ENCODE measurements around the gene ARSG. TPM values are rescaled to one million over a fixed set of nuclear protein-coding genes. Genes with fewer than 3 reads are reported as not detected.

The ARSG gene
- total and polyA plus RNA-seq, 2 of the 8 experiments (the other 6 are each of a cell fraction or from before 2014, with no cell fraction given), result 3.3 to 4.0 TPM

- Histone ChIP-seq H3K4ac (replicated peaks; ENCODE audit: insufficient read length, low read depth, low read length) (no peak overlapping the region), H3K56ac (replicated peaks; ENCODE audit: insufficient read length, low read depth, low read length) (no peak overlapping the region), H2BK12ac (ENCODE audit: low read depth, low read length) (no peak overlapping the region), H2BK20ac (ENCODE audit: low read length) (no peak overlapping the region), H3K79me1 (ENCODE audit: low read depth, low read length) (no peaks in the 10 kb centered on the region), H3K9ac (replicated peaks in 1 of 4; ENCODE audit: extremely low read depth in 1 of 4, low read depth in 3 of 4, low read length in 3 of 4) (no peak overlapping the region), H4K5ac (ENCODE audit: insufficient read length, low read depth, low read length) (no peak overlapping the region), H4K91ac (replicated peaks; ENCODE audit: insufficient read length, low read length) (no peak overlapping the region), H3K4me2 (ENCODE audit: insufficient read depth in 1 of 2, low read depth in 2 of 2, low read length in 2 of 2) (no peak overlapping the region), H3K9me3 (ENCODE audit: insufficient read depth in 2 of 2, low read depth in 1 of 2, low read length in 1 of 2) (0 out of 4 replicates have a peak, but pooled peaks cover 0 to 2% of the 10 kb centered on the region in 2 experiments), H3K14ac (ENCODE audit: insufficient read length) (no peak overlapping the region), H3K23me2 (ENCODE audit: low read depth, low read length) (no peaks in the 10 kb centered on the region), H2AK5ac (ENCODE audit: low read depth, low read length) (no peak overlapping the region), H3K4me1 (replicated peaks in 1 of 4; ENCODE audit: control insufficient read depth in 3 of 4, insufficient read depth in 4 of 4, low read length in 3 of 4) (peaks cover 0 to 2% (median 0%) of the 10 kb centered on the region in 4 experiments; a peak in 1 of 7 replicates), H2BK15ac (ENCODE audit: low read length) (no peak overlapping the region), H3K27me3 (replicated peaks in 1 of 4; ENCODE audit: control insufficient read depth in 3 of 4, extremely low read depth in 1 of 4, insufficient read depth in 3 of 4, low read length in 3 of 4) (no peaks in the 10 kb centered on the region), H3K27ac (ENCODE audit: low read depth, low read length) (no peak overlapping the region), H2AFZ (ENCODE audit: low read length) (no peak overlapping the region), H2BK120ac (replicated peaks; ENCODE audit: low read depth, low read length) (no peak overlapping the region), H3K36me3 (ENCODE audit: control insufficient read depth in 2 of 4, insufficient read depth in 4 of 4, low read length in 3 of 4) (no peaks in the 10 kb centered on the region), H4K20me1 (replicated peaks in 1 of 2; ENCODE audit: control insufficient read depth in 1 of 2, insufficient read depth in 2 of 2, low read length in 2 of 2) (no peaks in the 10 kb centered on the region), H3K79me2 (ENCODE audit: control insufficient read depth in 1 of 2, insufficient read depth in 2 of 2, low read length in 2 of 2) (no peaks in the 10 kb centered on the region), H3K4me3 (ENCODE audit: extremely low read depth in 1 of 4, insufficient read depth in 2 of 4, low read depth in 3 of 4, low read length in 4 of 4) (no peak overlapping the region), H3K23ac (ENCODE audit: insufficient read length) (no peak overlapping the region), H2BK5ac (ENCODE audit: low read depth, low read length) (no peak overlapping the region), H3K18ac (ENCODE audit: extremely low read depth, low read length) (no peak overlapping the region), H4K8ac (ENCODE audit: extremely low read depth, insufficient read depth, low read length) (no peak overlapping the region)
- FAIRE-seq (no peak), DNase-seq (ENCODE audit: low read depth in 1 of 2, low spot score in 2 of 2) (no peak)
- 96% methylated on average over 4 of the region's 4 CpGs; no CpG with 5 or more reads in 1 of the 2 experiments for WGBS, 2 experiments (ENCODE audit: extremely low coverage in 1 of 2, insufficient coverage in 1 of 2, insufficient read length in 1 of 2, insufficient replicate concordance in 2 of 2, low coverage in 1 of 2, low lambda C conversion rate in 2 of 2, missing lambda C conversion rate in 1 of 2)
- CTCF ChIA-PET (ENCODE audit: partially characterized antibody), result interaction anchor here (0.6 to 4.1 kb wide), 19 partner anchors 9 to 200 kb away, joined by 3 to 98 read pairs (median 4); no protein-coding TSS in a partner anchor
- POLR2A ChIA-PET (ENCODE audit: partially characterized antibody), result no interaction called here
- TF ChIP-seq TAF1 (IDR thresholded peaks at IDR 0.05; ENCODE audit: low read depth, low read length) (no peak), BACH1 (IDR thresholded peaks at IDR 0.05; ENCODE audit: low read length) (no peak)
These were observed 109.1 kb downstream of the ARSG start for GRCh38 chr17:68400404-68400735.

Data from H1 (cell line).